ENCODE data around the gene CTAG1B.
"Not testable (repeated sequence)": the region's sequence is repeated elsewhere in the genome, so short reads cannot be mapped to it uniquely, and the experiment has no call there.

Gene CTAG1B

DNA sequence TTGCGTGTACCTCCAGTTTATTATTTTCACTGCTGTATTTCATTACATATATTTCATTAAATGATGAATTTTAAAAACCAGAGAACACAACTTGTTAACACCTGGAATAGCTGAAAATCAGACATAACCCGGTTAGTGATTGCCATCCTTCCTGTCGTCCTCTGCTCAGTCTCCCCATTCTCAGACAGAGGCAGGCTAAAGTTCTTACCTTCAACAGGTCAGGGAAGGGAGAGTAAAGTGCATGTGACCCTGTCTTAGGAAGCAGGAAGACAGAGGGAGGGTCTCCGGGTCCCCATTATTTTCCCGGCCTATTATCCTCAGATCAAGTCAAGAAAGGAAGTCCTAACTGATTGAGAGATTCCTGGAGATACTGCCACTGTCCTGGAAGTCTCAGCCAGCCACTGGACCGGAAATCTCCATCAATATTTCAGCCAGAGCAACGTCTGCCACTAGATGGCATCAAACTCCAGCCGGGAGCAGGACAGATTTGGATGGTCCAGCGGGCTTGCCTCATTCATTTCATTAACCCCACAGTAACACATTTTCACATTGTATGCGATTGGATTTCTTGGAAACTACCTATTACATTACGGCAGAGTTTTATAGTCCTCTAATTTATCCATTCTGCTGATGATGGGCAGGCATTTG lies 1.8 kb upstream of the CTAG1B start:
- DNase-seq, result not testable (repeated sequence)

DNA sequence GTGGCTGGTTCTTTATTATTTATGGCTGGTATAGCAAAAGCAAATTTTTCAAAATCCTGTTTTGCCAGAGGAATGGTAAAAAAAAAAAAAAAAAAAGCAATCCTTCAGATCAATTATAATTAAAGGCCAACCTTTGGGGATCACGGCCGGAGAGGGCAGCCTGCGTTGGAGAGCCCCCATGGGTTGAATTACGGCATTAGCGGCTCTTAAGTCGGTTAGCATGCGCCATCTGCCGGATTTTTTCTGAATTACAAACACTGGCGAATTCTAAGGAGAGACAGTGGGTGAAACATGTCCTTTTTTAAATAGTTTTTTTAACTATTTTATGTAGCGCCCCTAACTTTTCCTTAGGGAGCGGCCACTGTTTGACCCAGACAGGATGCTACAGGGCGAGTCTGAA lies 5.5 kb downstream of the CTAG1B start:
- DNase-seq, result not testable (repeated sequence)

DNA sequence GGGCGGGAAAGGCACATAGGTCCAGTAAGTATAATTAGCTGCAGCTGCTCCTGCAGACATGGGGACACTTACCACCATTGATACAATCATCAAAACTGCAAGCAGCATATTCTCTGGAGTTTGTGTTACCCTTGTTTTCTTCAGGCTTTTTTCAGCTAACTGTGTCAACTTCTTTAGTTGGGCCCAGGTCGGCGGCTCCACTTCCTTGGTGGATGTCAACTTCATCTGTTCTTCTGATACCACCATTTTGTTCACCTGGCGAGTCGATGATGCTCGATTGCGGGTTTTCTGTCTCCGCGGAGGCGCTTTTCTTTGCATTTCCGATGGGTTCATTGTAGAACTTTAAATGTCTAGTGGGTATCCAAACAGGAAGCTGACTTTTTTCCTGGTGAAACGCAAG lies 7.9 kb downstream of the CTAG1B start:
- not testable (repeated sequence) for DNase-seq

DNA sequence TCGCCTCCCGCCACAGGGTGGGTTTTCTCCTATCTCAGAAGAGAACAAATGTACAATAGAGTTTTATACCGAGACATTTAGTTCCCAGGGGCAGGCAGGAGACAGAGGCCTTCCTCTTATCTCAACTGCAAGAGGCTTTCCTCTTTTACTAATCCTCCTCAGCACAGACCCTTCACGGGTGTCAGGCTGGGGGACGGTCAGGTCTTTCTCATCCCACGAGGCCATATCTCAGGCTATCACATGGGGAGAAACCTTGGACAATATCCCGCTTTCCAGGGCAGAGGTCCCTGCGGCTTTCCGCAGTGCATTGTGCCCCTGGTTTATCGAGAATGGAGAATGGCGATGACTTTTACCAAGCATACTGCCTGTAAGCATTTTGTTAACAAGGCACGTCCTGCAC lies 10.3 kb downstream of the CTAG1B start:
- not testable (repeated sequence) for DNase-seq

DNA sequence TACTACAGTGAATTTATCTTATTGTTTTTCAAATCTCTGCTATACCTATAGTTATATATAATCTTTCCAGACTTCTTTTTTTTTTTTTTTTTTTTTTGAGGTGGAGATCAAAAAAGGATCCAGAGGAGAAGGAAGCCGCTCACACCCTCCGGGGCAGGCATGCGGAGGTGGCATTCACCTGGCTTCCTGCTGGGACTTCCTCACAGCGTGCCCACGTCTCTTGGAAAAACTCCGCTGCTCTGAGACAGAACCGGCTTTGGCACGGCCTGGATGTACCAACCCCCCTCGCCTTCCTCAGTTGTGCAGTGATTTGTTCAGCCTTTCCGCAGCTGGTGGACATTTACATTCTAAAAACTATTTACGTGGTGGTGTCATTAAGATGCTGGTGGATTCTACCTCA lies 11.1 kb downstream of the CTAG1B start:
- not testable (repeated sequence) for DNase-seq

DNA sequence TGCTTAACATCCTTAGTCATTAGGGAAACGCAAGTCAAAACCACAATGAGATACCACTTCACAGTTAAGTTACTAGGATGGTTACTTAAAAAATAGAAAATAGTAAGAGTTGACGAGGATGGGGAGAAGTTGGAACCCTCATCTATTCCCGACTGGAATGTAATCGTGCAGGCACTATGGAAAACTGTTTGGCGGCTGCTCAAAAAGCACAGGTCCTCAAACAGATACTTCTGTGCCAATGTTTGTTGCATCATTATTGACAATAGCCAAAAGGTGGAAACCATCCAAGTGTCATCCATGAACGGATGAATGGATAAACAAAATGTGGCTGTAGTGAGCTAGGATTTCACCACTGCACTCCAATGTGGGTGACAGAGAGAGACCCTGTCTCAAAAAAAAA lies 11.7 kb downstream of the CTAG1B start:
- no peak for DNase-seq

DNA sequence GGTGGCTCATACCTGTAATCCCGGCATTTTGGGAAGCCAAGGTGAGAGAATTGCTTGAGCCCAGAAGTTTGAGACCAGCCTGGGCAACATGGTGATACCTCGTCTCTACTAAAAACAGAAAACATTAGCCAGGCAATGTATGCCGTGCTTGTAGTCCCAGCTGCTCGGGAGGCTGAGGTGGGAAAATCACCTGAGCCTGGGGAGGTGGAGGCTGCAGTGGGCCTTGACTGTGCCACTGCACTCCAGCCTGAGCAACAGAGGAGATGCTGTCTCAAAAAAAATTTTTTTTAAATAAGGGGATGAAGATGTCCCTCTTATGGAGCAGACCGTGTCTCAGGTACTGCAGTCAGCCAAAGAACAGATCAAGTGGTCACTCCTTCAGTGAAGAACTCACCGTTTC lies 13.5 kb downstream of the CTAG1B start:
- no peak for DNase-seq

DNA sequence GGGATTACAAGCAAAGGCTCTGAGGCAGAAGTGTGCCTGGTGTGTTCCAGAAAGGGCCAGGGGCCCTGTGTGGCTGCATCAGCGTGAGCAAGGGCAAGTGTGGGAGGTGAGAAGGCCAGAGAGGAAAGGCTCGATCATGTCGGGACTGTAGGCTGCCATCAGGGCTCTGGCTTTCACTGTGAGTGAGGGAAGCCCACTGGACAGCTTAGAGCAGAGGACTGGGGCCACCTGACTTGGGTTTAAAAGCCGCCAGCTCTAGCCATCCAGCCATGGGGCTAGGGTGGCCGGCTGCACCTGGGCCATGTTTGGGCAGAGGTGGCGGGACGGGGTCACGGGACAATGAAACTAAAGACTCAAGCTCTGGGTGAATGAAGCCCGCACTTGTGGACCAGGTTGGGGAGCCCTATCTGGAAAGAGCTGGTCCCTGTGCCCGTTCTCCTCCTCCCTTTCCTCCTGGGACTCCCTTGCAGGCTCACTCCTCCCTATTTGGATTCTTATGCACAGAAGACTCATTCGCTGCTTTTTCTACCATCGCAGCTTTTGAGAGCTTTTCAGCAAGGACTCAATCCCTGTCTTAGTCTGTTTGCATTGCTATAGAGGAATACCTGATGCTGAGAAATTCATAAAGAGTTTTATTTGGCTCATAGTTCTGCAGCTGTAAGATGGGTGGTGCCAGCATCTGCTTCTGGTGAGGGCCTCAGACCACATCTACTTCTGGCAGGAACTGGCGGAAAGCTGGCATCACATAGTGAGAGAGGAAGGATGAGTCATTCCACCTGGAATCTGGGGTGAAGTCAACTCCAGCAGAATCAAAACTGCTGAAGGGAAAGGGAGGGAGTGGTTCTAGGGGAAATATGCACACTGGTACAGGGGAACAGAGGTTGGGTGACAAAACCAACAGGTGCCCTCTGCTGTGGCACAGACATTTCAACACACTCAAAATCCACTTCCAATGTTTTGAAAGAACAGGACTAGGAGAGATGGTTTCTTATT lies 15.3 kb downstream of the CTAG1B start:
- DNase-seq, result no peak

DNA sequence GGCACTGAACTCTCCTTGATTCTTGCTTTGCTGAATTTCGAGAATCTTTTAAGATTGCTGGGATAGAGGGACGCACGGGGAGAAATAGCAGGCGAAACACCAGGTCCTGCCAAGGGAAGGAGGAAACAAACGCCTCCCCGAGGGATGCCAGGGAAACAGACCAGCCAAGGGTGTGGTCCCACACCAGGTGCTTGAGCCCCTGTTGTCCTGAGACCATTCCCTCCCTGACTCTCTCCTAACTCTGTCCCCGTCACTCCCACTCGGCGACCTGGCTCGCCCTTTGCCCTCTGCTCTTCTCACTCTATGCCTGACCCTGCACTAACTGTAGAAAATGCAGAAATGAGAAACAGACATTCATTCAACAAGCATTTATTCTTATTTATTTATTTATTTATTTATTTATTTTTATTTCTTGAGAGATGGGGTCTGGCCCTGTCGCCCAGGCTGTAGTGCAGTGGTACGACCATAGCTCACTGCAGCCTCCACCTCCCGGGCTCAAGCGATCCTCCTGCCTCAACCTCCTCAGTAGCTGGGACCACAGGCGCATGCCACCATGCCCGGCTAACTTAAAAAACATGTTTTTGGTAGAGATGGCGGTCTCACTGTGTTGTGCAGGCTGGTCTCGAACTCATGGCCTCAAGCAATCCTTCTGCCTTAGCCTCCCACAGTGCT lies 16.2 kb downstream of the CTAG1B start:
- DNase-seq, result no peak

DNA sequence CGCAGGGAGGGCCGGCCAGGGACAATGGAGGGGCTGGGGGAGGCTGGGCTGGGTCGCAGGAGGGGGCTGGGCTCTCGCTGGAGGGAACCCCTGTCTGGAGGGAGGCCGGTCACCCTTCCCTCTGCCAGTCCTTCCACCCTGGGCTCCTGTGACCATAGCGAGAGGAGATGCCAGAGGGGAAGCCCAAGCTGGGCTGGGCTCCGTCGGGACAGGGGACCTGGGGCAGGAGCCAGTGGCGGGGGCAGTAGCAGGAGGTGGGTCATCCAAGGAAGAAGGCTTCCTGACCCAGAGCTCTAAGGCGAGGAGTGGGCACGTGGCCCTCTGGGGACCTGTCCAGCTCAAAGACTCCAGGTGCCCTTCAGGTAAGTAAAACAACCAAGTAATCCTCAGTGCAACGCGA lies 16.9 kb downstream of the CTAG1B start:
- DNase-seq, result no peak

DNA sequence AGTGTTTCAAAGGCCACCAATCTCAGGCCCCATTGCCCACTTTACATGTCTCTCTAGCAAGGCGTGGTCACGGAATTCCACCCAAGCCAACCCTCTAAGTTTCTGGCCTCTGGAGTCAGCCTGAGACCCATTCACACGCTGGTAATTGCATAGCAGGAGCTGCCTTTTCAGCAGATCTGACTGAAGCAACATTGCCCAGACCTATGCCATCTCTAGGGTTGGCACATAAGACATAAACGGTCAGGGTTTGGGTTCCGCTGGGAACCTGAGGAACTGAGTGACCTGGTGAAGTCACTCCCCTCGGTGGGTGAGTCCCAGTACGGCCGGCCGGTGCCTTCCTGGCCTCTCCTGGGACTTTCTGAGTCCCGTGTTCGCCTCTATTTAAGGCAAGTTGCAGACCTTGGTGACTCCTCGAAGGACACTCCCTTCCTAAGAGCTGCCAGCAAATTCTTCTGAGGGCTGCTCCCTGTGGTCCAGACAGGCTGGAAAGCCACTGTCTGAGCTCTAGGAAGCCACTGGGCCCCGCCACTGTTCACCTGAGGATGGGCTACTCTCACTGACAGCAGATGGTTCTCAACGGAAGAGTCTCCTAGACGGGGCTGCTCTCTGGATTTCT lies 18.2 kb downstream of the CTAG1B start:
- no peak for DNase-seq

DNA sequence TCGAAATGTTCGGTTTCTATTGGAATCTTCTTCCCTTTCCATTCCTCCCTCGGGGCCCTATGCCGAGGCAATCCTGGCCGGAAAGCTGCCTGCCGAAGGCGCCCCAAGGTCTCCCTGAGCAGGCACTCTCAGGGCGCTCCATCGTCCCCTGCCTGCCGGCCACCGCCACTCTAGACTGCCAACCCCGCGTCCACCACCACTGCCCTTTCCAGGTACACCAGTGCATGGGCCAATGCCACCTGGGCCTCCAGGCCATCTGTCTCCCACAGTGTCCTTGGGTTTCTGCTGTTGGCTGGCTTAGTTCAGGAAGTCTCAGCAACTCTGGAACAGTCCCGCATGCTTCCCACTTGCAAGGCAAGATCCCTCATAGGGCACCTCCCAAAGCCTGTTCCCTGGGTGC lies 19.6 kb downstream of the CTAG1B start:
- DNase-seq, result no peak

DNA sequence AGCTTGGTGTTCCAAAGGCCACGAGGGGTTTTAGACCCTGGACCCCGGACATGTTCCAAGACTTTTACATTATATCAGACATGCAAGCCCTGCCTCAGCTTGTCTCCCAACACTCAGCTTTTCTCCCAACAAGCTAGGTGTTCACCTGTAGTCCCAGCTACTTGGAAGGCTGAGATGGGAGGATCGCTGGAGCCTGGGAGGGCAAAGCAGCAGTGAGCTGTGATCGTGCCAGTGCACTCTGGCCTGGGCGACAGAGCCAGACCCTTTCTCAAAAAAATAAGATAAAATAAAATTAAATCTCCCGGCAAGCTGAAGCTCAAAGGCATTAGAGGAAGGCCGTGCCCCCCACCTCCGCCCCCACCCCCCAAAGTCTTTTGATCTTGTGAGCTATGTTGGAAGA lies 20.4 kb downstream of the CTAG1B start:
- no peak for DNase-seq

DNA sequence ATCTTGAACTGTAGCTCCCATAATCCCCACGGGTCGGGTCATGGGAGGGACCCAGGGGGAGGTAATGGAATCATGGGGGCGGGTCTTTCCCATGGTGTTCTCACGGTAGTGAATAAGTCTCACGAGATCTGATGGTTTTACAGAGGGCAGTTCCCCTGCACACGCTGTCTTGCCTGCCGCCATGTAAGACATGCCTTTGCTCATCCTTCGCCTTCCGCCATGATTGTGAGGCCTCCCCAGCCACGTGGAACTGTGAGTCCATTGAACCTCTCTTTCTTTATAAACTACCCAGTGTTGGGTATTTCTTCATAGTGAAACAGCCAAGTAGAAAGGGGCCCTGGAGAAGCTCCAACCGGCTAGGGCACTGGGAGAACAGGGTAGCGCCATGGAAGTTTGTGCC lies 21.9 kb downstream of the CTAG1B start:
- DNase-seq, result no peak

DNA sequence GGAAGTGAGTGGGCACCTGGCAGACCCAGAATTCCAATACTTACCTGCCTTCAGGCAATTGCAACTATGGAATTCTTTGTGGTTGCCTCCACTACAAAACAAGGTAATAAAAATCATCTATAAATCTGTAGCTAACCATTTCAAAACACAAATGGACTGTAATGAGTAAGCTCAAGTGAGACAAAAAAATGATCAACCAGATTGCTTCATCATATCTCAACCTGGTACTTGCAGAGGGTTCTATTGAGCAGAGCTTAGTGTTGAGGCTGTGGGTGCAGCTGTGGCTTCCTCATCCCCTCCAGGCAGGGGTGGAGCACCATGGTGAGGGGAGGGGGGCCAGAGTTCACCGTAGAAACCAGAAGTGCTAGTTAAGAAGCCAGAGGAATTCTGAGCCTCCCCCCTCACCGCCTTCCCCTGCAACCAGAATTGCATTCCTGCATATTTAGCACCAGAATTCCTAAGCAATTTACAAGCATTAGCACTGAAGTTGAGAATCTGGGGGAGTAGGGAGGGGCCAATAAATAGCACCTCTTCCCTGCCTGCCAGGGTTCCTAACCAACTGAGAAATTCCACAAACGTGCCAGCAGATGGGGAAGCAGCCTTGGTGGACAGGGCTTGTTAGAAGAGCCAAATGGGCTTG lies 22.7 kb downstream of the CTAG1B start:
- DNase-seq, result no peak

DNA sequence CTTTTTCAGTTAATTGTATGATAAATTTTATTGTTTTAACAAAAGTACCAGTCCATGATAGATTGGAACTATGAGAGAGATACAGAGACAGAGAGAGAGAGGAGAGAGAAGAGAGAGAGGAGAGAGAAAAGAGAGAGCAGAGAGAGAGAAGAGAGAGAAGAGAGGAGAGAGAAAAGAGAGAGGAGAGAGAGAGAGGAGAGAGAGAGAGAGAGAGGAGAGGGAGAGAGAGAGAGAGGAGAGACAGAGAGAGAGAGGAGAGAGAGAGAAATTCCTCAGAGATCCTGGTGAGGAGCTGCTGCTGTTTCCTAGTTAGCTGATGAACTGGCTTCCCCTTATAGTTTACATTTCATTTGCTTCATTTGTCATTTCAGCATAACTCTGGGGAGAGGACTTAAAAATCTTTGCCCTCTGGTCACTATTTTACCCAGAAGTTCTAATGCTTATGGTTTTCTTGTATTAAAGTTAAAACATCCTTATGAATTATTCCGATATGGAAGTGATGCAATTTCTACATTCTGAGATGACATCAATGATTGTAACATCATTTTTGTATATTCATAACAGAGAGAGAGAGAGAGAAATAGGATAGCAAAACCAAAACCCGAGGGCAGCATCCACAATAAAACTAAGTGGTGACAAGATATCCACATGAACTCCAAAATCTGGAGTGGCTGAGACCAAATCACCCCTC lies 23.4 kb downstream of the CTAG1B start:
- no peak for DNase-seq

DNA sequence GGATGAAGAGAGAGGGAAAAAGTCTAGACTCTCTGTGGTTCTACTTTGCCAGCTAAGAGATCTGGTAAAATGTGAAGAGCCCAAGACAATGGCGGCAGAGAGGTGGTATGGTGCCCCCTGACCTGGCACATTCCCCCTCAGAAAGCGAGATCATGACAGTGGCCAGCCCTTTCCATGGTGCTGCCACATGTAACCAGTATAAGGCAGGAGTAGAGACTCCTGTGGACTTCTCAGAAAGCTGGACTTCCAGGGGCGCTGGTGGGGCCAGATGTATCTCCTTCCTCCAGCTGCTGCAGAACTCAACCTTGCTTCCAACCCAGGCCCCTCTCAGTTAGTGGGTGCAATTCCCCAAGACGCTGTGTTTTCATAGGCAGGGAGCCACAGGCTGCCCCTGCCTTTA lies 24.6 kb downstream of the CTAG1B start:
- no peak for DNase-seq

DNA sequence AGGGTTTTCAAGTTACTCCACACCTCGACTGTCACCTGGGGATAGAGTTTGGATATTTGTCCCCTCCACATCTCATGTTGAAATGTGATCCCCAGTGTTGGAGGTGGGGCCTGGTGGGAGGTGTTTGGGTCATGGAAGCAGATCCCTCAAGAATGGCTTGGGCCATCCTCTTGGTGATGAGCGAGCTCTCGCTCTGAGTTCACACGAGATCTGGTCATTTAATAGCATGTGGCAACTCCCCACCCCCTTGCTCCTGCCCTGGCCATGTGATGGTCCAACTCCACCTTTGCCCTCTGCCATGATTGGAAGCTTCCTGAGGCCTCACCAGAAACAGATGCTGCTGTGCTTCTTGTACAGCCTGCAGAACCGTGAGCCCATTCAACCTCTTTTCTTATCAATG lies 25.9 kb downstream of the CTAG1B start:
- no peak for DNase-seq

DNA sequence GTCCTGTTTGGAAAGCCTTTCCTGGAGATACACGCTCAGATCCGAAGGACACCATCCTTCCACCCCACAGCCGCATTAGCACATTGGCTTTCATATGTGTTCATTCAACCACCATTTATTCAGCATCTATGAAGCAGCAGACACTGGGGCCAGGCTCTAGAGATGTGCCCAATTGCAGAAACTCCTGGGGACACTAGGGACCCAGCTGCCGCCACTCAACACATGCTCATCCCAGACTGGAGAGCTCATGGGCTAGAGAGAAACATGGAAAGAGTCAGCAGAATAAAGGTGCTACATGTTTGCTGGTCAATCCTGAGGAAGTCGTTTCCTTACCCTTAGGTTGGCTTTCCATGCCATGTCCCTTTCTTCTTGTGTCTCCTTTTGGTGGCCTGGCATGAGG lies 26.6 kb downstream of the CTAG1B start:
- DNase-seq, result no peak

DNA sequence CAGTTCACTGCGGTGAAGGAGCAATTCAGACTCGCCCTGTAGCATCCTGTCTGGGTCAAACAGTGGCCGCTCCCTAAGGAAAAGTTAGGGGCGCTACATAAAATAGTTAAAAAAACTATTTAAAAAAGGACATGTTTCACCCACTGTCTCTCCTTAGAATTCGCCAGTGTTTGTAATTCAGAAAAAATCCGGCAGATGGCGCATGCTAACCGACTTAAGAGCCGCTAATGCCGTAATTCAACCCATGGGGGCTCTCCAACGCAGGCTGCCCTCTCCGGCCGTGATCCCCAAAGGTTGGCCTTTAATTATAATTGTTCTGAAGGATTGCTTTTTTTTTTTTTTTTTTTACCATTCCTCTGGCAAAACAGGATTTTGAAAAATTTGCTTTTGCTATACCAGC lies 28.7 kb downstream of the CTAG1B start:
- not testable (repeated sequence) for DNase-seq

DNA sequence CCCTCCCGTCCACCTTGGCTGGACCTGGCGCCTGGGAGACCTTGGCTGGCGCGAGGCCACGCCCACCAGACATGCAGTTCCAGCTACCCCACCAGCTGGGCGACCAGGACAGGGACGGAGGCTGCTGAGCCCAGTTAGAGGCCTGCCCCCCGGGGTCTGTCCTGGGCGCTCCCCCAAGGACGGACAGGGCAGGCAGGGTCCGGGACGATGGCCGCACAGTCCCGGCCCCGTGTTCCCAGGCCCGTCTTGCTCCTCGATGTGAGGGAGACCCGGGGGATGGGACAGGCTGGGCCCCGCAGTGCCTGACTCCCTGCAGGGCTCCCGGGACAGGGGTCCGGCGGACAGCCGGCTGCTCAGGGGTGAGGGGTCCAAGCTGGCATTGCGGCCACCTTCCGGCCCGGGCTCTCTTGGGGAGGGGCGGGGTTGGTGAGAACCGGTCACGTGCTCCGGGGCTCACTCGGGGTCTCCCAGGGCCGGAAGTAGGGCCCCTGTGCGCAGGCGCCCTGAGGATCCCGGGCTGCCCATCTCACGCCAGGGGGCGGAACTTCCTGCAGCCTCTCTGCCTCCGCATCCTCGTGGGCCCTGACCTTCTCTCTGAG lies 34.4 kb downstream of the CTAG1B start, which contains the start of gene CTAG1A:
TSS of gene CTAG1A (plus strand) at position 549 of the 599 bp plus-strand sequence. CDS start 74 bp downstream, outside the sequence.
- DNase-seq, result not testable (repeated sequence)

All from CD4-positive, alpha-beta T cell treated with Interleukin-21 for 1 hour (primary cell).